ENCODE data around the gene DISC1. TPM values are rescaled to one million over a fixed set of nuclear protein-coding genes. Genes with fewer than 3 reads are reported as not detected.

DISC1 gene
- total RNA-seq, 2 experiments from 2014 or later: 1.1 to 1.6 TPM

GRCh38 chr1:231838521-231838920, 211.9 kb downstream of the DISC1 start:
- ChIA-PET CTCF (no interaction called here), POLR2A (no interaction called here)

GRCh38 chr1:231839999-231840398, 213.4 kb downstream of the DISC1 start:
- ChIA-PET CTCF (no interaction called here), POLR2A (no interaction called here)

GRCh38 chr1:231841616-231842344, 215.2 kb downstream of the DISC1 start:
- ChIA-PET CTCF (interaction anchor here (0.7 kb wide), 1 partner anchor 9 kb away, joined by 3 read pairs; no protein-coding TSS in a partner anchor), POLR2A (no interaction called here)

- ChIA-PET POLR2A (no interaction called here), CTCF (no interaction called here)
These were observed 215.9 kb downstream of the DISC1 start for GRCh38 chr1:231842441-231842840.

GRCh38 chr1:231844986-231845502, 218.5 kb downstream of the DISC1 start:
- ChIA-PET CTCF (interaction anchor here (0.6 kb wide), 1 partner anchor 322 kb away, joined by 4 read pairs; no protein-coding TSS in a partner anchor), POLR2A (no interaction called here)

GRCh38 chr1:231847612-231848397, 221.2 kb downstream of the DISC1 start:
- POLR2A ChIA-PET: no interaction called here

GRCh38 chr1:231849981-231850380, 223.4 kb downstream of the DISC1 start:
- POLR2A ChIA-PET: no interaction called here
- CTCF ChIA-PET: no interaction called here

More at GRCh38 chr1:231847612-231848397, 221.2 kb downstream of the DISC1 start:
- CTCF ChIA-PET: no interaction called here

- ChIA-PET CTCF (interaction anchor here (0.8 kb wide), 1 partner anchor 10 kb away, joined by 3 read pairs; no protein-coding TSS in a partner anchor), POLR2A (no interaction called here)
These were observed 224.2 kb downstream of the DISC1 start for GRCh38 chr1:231850786-231851185.

- CTCF ChIA-PET: no interaction called here
These were observed 227.1 kb downstream of the DISC1 start for GRCh38 chr1:231853588-231854207.

GRCh38 chr1:231855361-231855760, 228.8 kb downstream of the DISC1 start:
- POLR2A ChIA-PET: no interaction called here

More at GRCh38 chr1:231853588-231854207, 227.1 kb downstream of the DISC1 start:
- POLR2A ChIA-PET: no interaction called here

GRCh38 chr1:231855926-231856325, 229.3 kb downstream of the DISC1 start:
- POLR2A ChIA-PET: no interaction called here
- CTCF ChIA-PET: interaction anchor here (1.2 kb wide), 1 partner anchor 10 kb away, joined by 3 read pairs; no protein-coding TSS in a partner anchor

More at GRCh38 chr1:231855361-231855760, 228.8 kb downstream of the DISC1 start:
- CTCF ChIA-PET: no interaction called here

- POLR2A ChIA-PET: no interaction called here
- CTCF ChIA-PET: interaction anchor here (1.2 kb wide), 1 partner anchor 10 kb away, joined by 3 read pairs; no protein-coding TSS in a partner anchor
These were observed 229.8 kb downstream of the DISC1 start for GRCh38 chr1:231856426-231856825.

GRCh38 chr1:231856894-231857293, 230.3 kb downstream of the DISC1 start:
- CTCF ChIA-PET: interaction anchor here (1.2 kb wide), 1 partner anchor 9 kb away, joined by 3 read pairs; no protein-coding TSS in a partner anchor
- POLR2A ChIA-PET: no interaction called here

- ChIA-PET POLR2A (no interaction called here), CTCF (no interaction called here)
These were observed 231.1 kb downstream of the DISC1 start for GRCh38 chr1:231857609-231858135.

- ChIA-PET CTCF (no interaction called here), POLR2A (no interaction called here)
These were observed 233.9 kb downstream of the DISC1 start for GRCh38 chr1:231860221-231861088.

- CTCF ChIA-PET: no interaction called here
- POLR2A ChIA-PET: no interaction called here
These were observed 235.2 kb downstream of the DISC1 start for GRCh38 chr1:231861541-231862481.

GRCh38 chr1:231862611-231863010, 236.0 kb downstream of the DISC1 start:
- ChIA-PET CTCF (no interaction called here), POLR2A (interaction anchor here (0.6 kb wide), 1 partner anchor 11 kb away, joined by 3 read pairs; no protein-coding TSS in a partner anchor)

- ChIA-PET POLR2A (no interaction called here), CTCF (no interaction called here)
These were observed 238.7 kb downstream of the DISC1 start for GRCh38 chr1:231865331-231865730.

Measured in activated CD8-positive, alpha-beta memory T cell treated with anti-CD3 and anti-CD28 coated beads for 36 hours (primary cell).